Measurements from ENCODE around the gene PTPRG. TPM values are rescaled to one million over a fixed set of nuclear protein-coding genes. Genes with fewer than 3 reads are reported as not detected.

The PTPRG gene
- total RNA-seq, 1 experiment from 2014 or later, result 69.3 TPM

DNA sequence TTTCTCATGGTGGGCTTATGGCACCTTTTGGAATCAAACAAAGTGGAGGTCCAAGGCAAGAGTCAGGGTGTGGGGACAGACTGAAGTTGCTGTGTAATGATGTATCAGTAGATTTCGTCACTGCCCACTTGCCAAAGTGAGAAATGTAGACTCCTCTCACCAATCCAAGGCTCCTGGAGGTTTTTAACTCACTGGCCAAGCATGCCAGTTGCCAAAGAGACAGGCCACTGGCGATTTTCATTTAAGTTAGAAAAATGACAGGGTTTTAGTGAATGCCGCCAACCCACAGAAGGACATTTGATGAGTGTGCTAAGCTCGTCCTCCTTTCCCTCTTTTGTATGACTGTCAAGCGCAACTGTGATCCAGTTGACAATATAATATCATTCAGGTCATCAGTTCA is 602.8 kb downstream of the PTPRG start:
- Histone ChIP-seq H3K9ac (ENCODE audit: extremely low read depth, insufficient read length, low read length) (no peak overlapping the region), H2AK5ac (ENCODE audit: insufficient read length, low read length) (no peak overlapping the region), H2BK12ac (ENCODE audit: insufficient read length, low read depth, low read length) (no peak overlapping the region), H3K79me2 (ENCODE audit: insufficient read depth, low read length) (no peaks in the 10 kb centered on the region), H4K20me1 (ENCODE audit: control insufficient read depth, insufficient read depth, insufficient read length) (no peaks in the 10 kb centered on the region), H3K4ac (ENCODE audit: low read depth, low read length) (no peak overlapping the region), H3K79me1 (ENCODE audit: insufficient read depth, low read depth, low read length, poor library complexity, severe bottlenecking) (no peaks in the 10 kb centered on the region), H4K5ac (ENCODE audit: insufficient read length, low read depth, low read length) (no peak overlapping the region), H3K23me2 (ENCODE audit: insufficient read length, low read depth, low read length, poor library complexity, severe bottlenecking) (no peaks in the 10 kb centered on the region), H3K4me1 (ENCODE audit: insufficient read depth, low read length) (no peaks in the 10 kb centered on the region), H3T11ph (ENCODE audit: low read length) (no peak overlapping the region), H3K27me3 (ENCODE audit: insufficient read depth, low read length) (no peaks in the 10 kb centered on the region), H2BK20ac (ENCODE audit: low read depth, low read length, poor library complexity, severe bottlenecking) (no peak overlapping the region), H4K91ac (ENCODE audit: insufficient read length, low read depth, low read length) (no peak overlapping the region), H2BK120ac (ENCODE audit: low read depth, low read length, poor library complexity, severe bottlenecking) (no peak overlapping the region), H2BK5ac (ENCODE audit: insufficient read length, low read length) (no peak overlapping the region), H3K18ac (ENCODE audit: insufficient read length, low read depth, low read length) (no peak overlapping the region), H3K27ac (ENCODE audit: insufficient read length, low read depth, low read length) (no peak overlapping the region), H3K14ac (ENCODE audit: insufficient read depth, low read length) (no peak overlapping the region), H3K9me3 (ENCODE audit: control insufficient read depth, low read depth, low read length) (no peaks in the 10 kb centered on the region), H3K56ac (ENCODE audit: insufficient read length, low read depth, low read length) (no peak overlapping the region), H3K23ac (ENCODE audit: insufficient read length, low read depth, low read length) (no peak overlapping the region), H4K8ac (replicated peaks; ENCODE audit: insufficient read length, low read depth, low read length) (no peak overlapping the region), H2AFZ (ENCODE audit: low read length) (no peak overlapping the region), H2BK15ac (ENCODE audit: low read depth, low read length) (no peak overlapping the region), H3K4me2 (ENCODE audit: insufficient read depth, insufficient read length, low read length) (no peak overlapping the region)
- Mint-ChIP-seq H3K4me1 (peaks cover 18 to 21% of the 10 kb centered on the region in 2 experiments), H3K4me3 (no peak overlapping the region), H3K9me3 (no peaks in the 10 kb centered on the region), H3K27me3 (ENCODE audit: low read depth) (no peaks in the 10 kb centered on the region), H3K27ac (peak overlapping the region in 1 of 3 experiments; percentile 8; a peak in 1 of 7 replicates), H3K36me3 (ENCODE audit: insufficient read depth in 1 of 3, low read depth in 3 of 3) (peaks cover 0 to 8% (median 5%) of the 10 kb centered on the region in 3 experiments; a peak in 6 of 7 replicates)
- no peak for DNase-seq
- no CpG with 5 or more reads among the region's 5 CpGs for WGBS (ENCODE audit: extremely low coverage, insufficient read length, low lambda C conversion rate)
- TF ChIP-seq, protein P1, sequence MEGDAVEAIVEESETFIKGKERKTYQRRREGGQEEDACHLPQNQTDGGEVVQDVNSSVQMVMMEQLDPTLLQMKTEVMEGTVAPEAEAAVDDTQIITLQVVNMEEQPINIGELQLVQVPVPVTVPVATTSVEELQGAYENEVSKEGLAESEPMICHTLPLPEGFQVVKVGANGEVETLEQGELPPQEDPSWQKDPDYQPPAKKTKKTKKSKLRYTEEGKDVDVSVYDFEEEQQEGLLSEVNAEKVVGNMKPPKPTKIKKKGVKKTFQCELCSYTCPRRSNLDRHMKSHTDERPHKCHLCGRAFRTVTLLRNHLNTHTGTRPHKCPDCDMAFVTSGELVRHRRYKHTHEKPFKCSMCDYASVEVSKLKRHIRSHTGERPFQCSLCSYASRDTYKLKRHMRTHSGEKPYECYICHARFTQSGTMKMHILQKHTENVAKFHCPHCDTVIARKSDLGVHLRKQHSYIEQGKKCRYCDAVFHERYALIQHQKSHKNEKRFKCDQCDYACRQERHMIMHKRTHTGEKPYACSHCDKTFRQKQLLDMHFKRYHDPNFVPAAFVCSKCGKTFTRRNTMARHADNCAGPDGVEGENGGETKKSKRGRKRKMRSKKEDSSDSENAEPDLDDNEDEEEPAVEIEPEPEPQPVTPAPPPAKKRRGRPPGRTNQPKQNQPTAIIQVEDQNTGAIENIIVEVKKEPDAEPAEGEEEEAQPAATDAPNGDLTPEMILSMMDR (conservative IDR thresholded peaks at IDR 0.05), result no peak
